Neuronal stem cell (in vitro differentiated cells): ENCODE measurements around the gene CCT6B.
A peak's percentile ranks its signal among the peaks of the same experiment; 100 is the strongest.

Experiments used
- DNase-seq: peaks from one replicate; pipeline ENCODE4 v3.0.0-alpha.2; 2013; ENCODE audit warnings: low spot score
- H2AFZ ChIP-seq: one replicate; pipeline ENCODE4 v1.6.1; 2013; ENCODE audit warnings: mild to moderate bottlenecking, low read length, inconsistent platforms
- H2AK5ac ChIP-seq: 2 replicates; pipeline ENCODE4 v1.6.1; 2013; ENCODE audit warnings: low read depth, mild to moderate bottlenecking, inconsistent platforms, low read length, moderate library complexity, mixed read lengths
- H2BK120ac ChIP-seq: 2 replicates; pipeline ENCODE4 v1.6.1; 2013; ENCODE audit warnings: low read depth, mild to moderate bottlenecking, inconsistent platforms, low read length, moderate library complexity, mixed read lengths
- H2BK12ac ChIP-seq: one replicate; pipeline ENCODE4 v1.6.1; 2013; ENCODE audit warnings: low read length, inconsistent platforms
- H2BK15ac ChIP-seq: 2 replicates; pipeline ENCODE4 v1.6.1; 2013; ENCODE audit warnings: mild to moderate bottlenecking, low read length, inconsistent platforms, mixed read lengths
- H2BK5ac ChIP-seq: one replicate; pipeline ENCODE4 v1.6.1; 2013; ENCODE audit warnings: inconsistent platforms, mild to moderate bottlenecking, low read length, moderate library complexity
- H3K14ac ChIP-seq: one replicate; pipeline ENCODE4 v1.6.1; 2013; ENCODE audit warnings: low read length, inconsistent platforms
- H3K18ac ChIP-seq: 2 replicates; pipeline ENCODE4 v1.6.1; 2013; ENCODE audit warnings: low read length, inconsistent platforms
- H3K23ac ChIP-seq: 2 replicates; pipeline ENCODE4 v1.6.1; 2013; ENCODE audit warnings: low read depth, mild to moderate bottlenecking, mixed read lengths, low read length, inconsistent platforms; ENCODE audit not compliant: poor library complexity
- H3K27ac ChIP-seq: replicated peaks from 3 replicates; pipeline ENCODE4 v1.5.1; 2013; ENCODE audit warnings: low read length, inconsistent platforms
- H3K27me3 ChIP-seq, 3 experiments: 2 replicates each; pipeline ENCODE4 v1.6.1; 2013; ENCODE audit warnings: low read length in 3 of 3, mild to moderate bottlenecking in 2 of 3, inconsistent platforms in 1 of 3, low read depth in 1 of 3, mixed read lengths in 1 of 3, moderate library complexity in 1 of 3; ENCODE audit not compliant: control insufficient read depth in 3 of 3, insufficient read depth in 3 of 3
- H3K36me3 ChIP-seq, 2 donors: replicated peaks in 1 of 2; 2 replicates each; pipeline ENCODE4 v1.6.1; 2013; ENCODE audit warnings: low read length in 2 of 2; ENCODE audit not compliant: control insufficient read depth in 2 of 2, insufficient read depth in 2 of 2
- H3K4ac ChIP-seq: 2 replicates; pipeline ENCODE4 v1.6.1; 2013; ENCODE audit warnings: inconsistent platforms, mild to moderate bottlenecking, low read length, moderate library complexity
- H3K4me1 ChIP-seq, 2 donors: 1 replicate in 1 of 2; 2 replicates in 1 of 2; pipeline ENCODE4 v1.6.1; 2013; ENCODE audit warnings: low read length in 2 of 2, low read depth in 1 of 2; ENCODE audit not compliant: control insufficient read depth in 2 of 2, insufficient read depth in 1 of 2
- H3K4me2 ChIP-seq: one replicate; pipeline ENCODE4 v1.6.1; 2013; ENCODE audit warnings: mild to moderate bottlenecking, low read length, inconsistent platforms; ENCODE audit not compliant: insufficient read depth, poor library complexity, severe bottlenecking
- H3K4me3 ChIP-seq, 2 donors: 2 replicates each; pipeline ENCODE4 v1.5.1; 2013; ENCODE audit warnings: low read length in 2 of 2, mild to moderate bottlenecking in 2 of 2, inconsistent platforms in 1 of 2, moderate library complexity in 1 of 2
- H3K79me1 ChIP-seq: one replicate; pipeline ENCODE4 v1.6.1; 2013; ENCODE audit warnings: low read depth, mild to moderate bottlenecking, inconsistent platforms, low read length, moderate library complexity
- H3K9ac ChIP-seq: one replicate; pipeline ENCODE4 v1.6.1; 2013; ENCODE audit warnings: mild to moderate bottlenecking, low read depth, low read length, inconsistent platforms; ENCODE audit not compliant: poor library complexity
- H3K9me3 ChIP-seq, 2 donors: replicated peaks in 1 of 2; 2 replicates each; pipeline versions ENCODE3 to v1.6.1; 2013; ENCODE audit warnings: low read length in 2 of 2, mild to moderate bottlenecking in 2 of 2, inconsistent platforms in 1 of 2, low read depth in 1 of 2, mixed read lengths in 1 of 2, moderate library complexity in 1 of 2; ENCODE audit not compliant: control insufficient read depth in 2 of 2, insufficient read depth in 1 of 2
- H4K8ac ChIP-seq: one replicate; pipeline ENCODE4 v1.6.1; 2013; ENCODE audit warnings: low read depth, mild to moderate bottlenecking, inconsistent platforms, low read length, moderate library complexity
- H4K91ac ChIP-seq: one replicate; pipeline ENCODE4 v1.6.1; 2013; ENCODE audit warnings: low read length, low read depth, mild to moderate bottlenecking, inconsistent platforms; ENCODE audit not compliant: poor library complexity
- WGBS, 2 donors: extraction: QIAGEN DNeasy Blood & Tissue Kit; methylation state at CpG; one replicate each; pipeline ENCODE4 v1.1.7; 2013; ENCODE audit warnings: missing lambda C conversion rate in 2 of 2, mixed read lengths in 1 of 2; ENCODE audit not compliant: insufficient read length in 2 of 2, insufficient replicate concordance in 1 of 2; ENCODE audit errors: extremely low coverage in 2 of 2; 5-methylcytosine and 5-hydroxymethylcytosine counted together

CCT6B gene

GRCh38 chr17:35006345-35006744, 45.1 kb upstream of the CCT6B start:
- DNase-seq, result no peak
- no peaks in the 10 kb centered on the region for H3K27me3 ChIP-seq
- no peak overlapping the region for H3K14ac ChIP-seq
- H4K91ac ChIP-seq, result no peak overlapping the region
- H3K79me1 ChIP-seq, result no peaks in the 10 kb centered on the region
- H2BK5ac ChIP-seq, result no peak overlapping the region
- no CpG with 5 or more reads among the region's 4 CpGs for WGBS, 2 donors
- no peak overlapping the region for H3K23ac ChIP-seq
- H2BK120ac ChIP-seq, result no peak overlapping the region
- peaks cover 45 to 91% of the 10 kb centered on the region in 2 donors for H3K36me3 ChIP-seq
- H4K8ac ChIP-seq, result no peak overlapping the region
- H3K9ac ChIP-seq, result no peak overlapping the region
- no peaks in the 10 kb centered on the region for H3K9me3 ChIP-seq
- no peak overlapping the region for H3K18ac ChIP-seq
- no peak overlapping the region for H3K27ac ChIP-seq
- H2AFZ ChIP-seq, result no peak overlapping the region
- no peaks in the 10 kb centered on the region for H3K4me1 ChIP-seq
- no peak overlapping the region for H2BK15ac ChIP-seq
- no peak overlapping the region for H3K4me2 ChIP-seq
- no peak overlapping the region for H3K4me3 ChIP-seq
- no peak overlapping the region for H3K4ac ChIP-seq
- no peak overlapping the region for H2AK5ac ChIP-seq
- no peak overlapping the region for H2BK12ac ChIP-seq

- Histone ChIP-seq H3K27ac (no peak overlapping the region), H2AFZ (no peak overlapping the region), H3K9ac (no peak overlapping the region), H3K18ac (no peak overlapping the region), H4K8ac (peak overlapping the region; percentile 21), H3K4ac (no peak overlapping the region), H2AK5ac (no peak overlapping the region), H3K23ac (no peak overlapping the region), H3K14ac (no peak overlapping the region), H3K4me1 (no peaks in the 10 kb centered on the region), H2BK120ac (no peak overlapping the region), H2BK5ac (no peak overlapping the region), H3K79me1 (no peaks in the 10 kb centered on the region), H3K27me3 (no peaks in the 10 kb centered on the region), H3K36me3 (peaks cover 64 to 92% of the 10 kb centered on the region in 2 donors), H2BK12ac (no peak overlapping the region), H4K91ac (no peak overlapping the region), H3K4me3 (no peak overlapping the region), H3K4me2 (no peak overlapping the region), H3K9me3 (no peaks in the 10 kb centered on the region), H2BK15ac (no peak overlapping the region)
- DNase-seq, result no peak
- WGBS, 2 donors, result no CpG with 5 or more reads among the region's 4 CpGs
Measured at GRCh38 chr17:35003778-35004177, 42.5 kb upstream of the CCT6B start.

GRCh38 chr17:35002876-35003551, 41.8 kb upstream of the CCT6B start:
- H3K4me3 ChIP-seq, result no peak overlapping the region
- DNase-seq, result no peak
- no peaks in the 10 kb centered on the region for H3K9me3 ChIP-seq
- H2AK5ac ChIP-seq, result no peak overlapping the region
- no peak overlapping the region for H2BK5ac ChIP-seq
- no CpG with 5 or more reads among the region's 15 CpGs for WGBS, 2 donors
- no peaks in the 10 kb centered on the region for H3K27me3 ChIP-seq
- no peak overlapping the region for H2BK120ac ChIP-seq
- no peaks in the 10 kb centered on the region for H3K79me1 ChIP-seq
- H3K4ac ChIP-seq, result no peak overlapping the region
- no peak overlapping the region for H3K4me2 ChIP-seq
- H3K9ac ChIP-seq, result no peak overlapping the region
- H2BK15ac ChIP-seq, result no peak overlapping the region
- H3K4me1 ChIP-seq, result no peaks in the 10 kb centered on the region
- no peak overlapping the region for H3K14ac ChIP-seq
- H3K18ac ChIP-seq, result no peak overlapping the region
- no peak overlapping the region for H2AFZ ChIP-seq
- no peak overlapping the region for H4K91ac ChIP-seq
- peaks cover 70 to 94% of the 10 kb centered on the region in 2 donors for H3K36me3 ChIP-seq
- no peak overlapping the region for H3K23ac ChIP-seq
- no peak overlapping the region for H2BK12ac ChIP-seq
- no peak overlapping the region for H3K27ac ChIP-seq
- H4K8ac ChIP-seq, result no peak overlapping the region

GRCh38 chr17:35001549-35001948, 40.3 kb upstream of the CCT6B start:
- WGBS, 2 donors, result no CpG with 5 or more reads among the region's 2 CpGs
- H3K4me2 ChIP-seq, result no peak overlapping the region
- H2AK5ac ChIP-seq, result no peak overlapping the region
- H3K4ac ChIP-seq, result no peak overlapping the region
- H3K14ac ChIP-seq, result no peak overlapping the region
- H3K36me3 ChIP-seq, result peaks cover 81 to 96% of the 10 kb centered on the region in 2 donors
- no peak overlapping the region for H3K23ac ChIP-seq
- H4K91ac ChIP-seq, result no peak overlapping the region
- no peak overlapping the region for H2BK120ac ChIP-seq
- H4K8ac ChIP-seq, result no peak overlapping the region
- H2BK15ac ChIP-seq, result no peak overlapping the region
- H3K18ac ChIP-seq, result no peak overlapping the region
- H3K79me1 ChIP-seq, result no peaks in the 10 kb centered on the region
- no peak overlapping the region for H3K27ac ChIP-seq
- DNase-seq, result no peak
- no peak overlapping the region for H2AFZ ChIP-seq
- H3K4me3 ChIP-seq, result no peak overlapping the region
- H2BK12ac ChIP-seq, result no peak overlapping the region
- H3K27me3 ChIP-seq, result no peaks in the 10 kb centered on the region
- H3K9ac ChIP-seq, result no peak overlapping the region
- H3K9me3 ChIP-seq, result no peaks in the 10 kb centered on the region
- H3K4me1 ChIP-seq, result no peaks in the 10 kb centered on the region
- H2BK5ac ChIP-seq, result no peak overlapping the region
